Fibroblast of lung (primary cell): Measurements from ENCODE around the gene CEACAM20. TPM values are rescaled to one million over a fixed set of nuclear protein-coding genes. Genes with fewer than 3 reads are reported as not detected.
"Not testable (repeated sequence)": the region's sequence is repeated elsewhere in the genome, so short reads cannot be mapped to it uniquely, and the experiment has no call there.

Source experiments
- DNase-seq, 2 donors: peaks; one replicate each; pipeline versions ENCODE4 v3.0.0 to v3.0.0-alpha.2; 2010; ENCODE audit warnings: low read depth in 2 of 2
- H2AFZ ChIP-seq: 2 replicates; pipeline ENCODE4 v1.5.1; 2012; ENCODE audit warnings: low read length, control low read depth, inconsistent platforms
- H3K27ac ChIP-seq: 2 replicates; pipeline ENCODE4 v1.5.1; 2011; ENCODE audit warnings: low read length, control low read depth; ENCODE audit not compliant: insufficient read depth
- H3K27me3 ChIP-seq: 2 replicates; pipeline ENCODE4 v1.5.1; 2011; ENCODE audit warnings: mild to moderate bottlenecking, low read length; ENCODE audit not compliant: control insufficient read depth, insufficient read depth
- H3K36me3 ChIP-seq: 2 replicates; pipeline ENCODE4 v1.5.1; 2011; ENCODE audit warnings: low read length; ENCODE audit not compliant: control insufficient read depth, insufficient read depth
- H3K4me1 ChIP-seq: 2 replicates; pipeline ENCODE4 v1.5.1; 2011; ENCODE audit warnings: low read length; ENCODE audit not compliant: control insufficient read depth, insufficient read depth; ENCODE audit errors: extremely low read depth
- H3K4me2 ChIP-seq: 2 replicates; pipeline ENCODE4 v1.5.1; 2011; ENCODE audit warnings: low read length, control low read depth; ENCODE audit not compliant: insufficient read depth; ENCODE audit errors: extremely low read depth
- H3K4me3 ChIP-seq, 4 experiments: fragments of 200-600 bp in 1 of 4; sonication (generic) in 1 of 4; replicated peaks in 1 of 4; 2 replicates each; pipeline ENCODE4 v1.5.1; 2011 to 2016; ENCODE audit warnings: low read length in 4 of 4, low read depth in 3 of 4, mild to moderate bottlenecking in 3 of 4, control low read depth in 2 of 4, inconsistent platforms in 1 of 4, mixed read lengths in 1 of 4; ENCODE audit not compliant: insufficient read depth in 1 of 4; ENCODE audit errors: control extremely low read depth in 1 of 4
- H3K79me2 ChIP-seq: 2 replicates; pipeline ENCODE4 v1.5.1; 2012; ENCODE audit warnings: mild to moderate bottlenecking, low read length, inconsistent platforms; ENCODE audit not compliant: control insufficient read depth, insufficient read depth
- H3K9ac ChIP-seq: 2 replicates; pipeline ENCODE4 v1.5.1; 2011; ENCODE audit warnings: mild to moderate bottlenecking, low read length, control low read depth; ENCODE audit not compliant: insufficient read depth
- H3K9me3 ChIP-seq: 2 replicates; pipeline ENCODE4 v1.5.1; 2012; ENCODE audit warnings: low read depth, low read length; ENCODE audit not compliant: control insufficient read depth, insufficient read depth
- H4K20me1 ChIP-seq: 2 replicates; pipeline ENCODE4 v1.5.1; 2011; ENCODE audit warnings: low read length; ENCODE audit not compliant: control insufficient read depth, insufficient read depth; ENCODE audit errors: extremely low read depth
- polyA plus RNA-seq, 2 donors: library from polyadenylated mRNA; depleted of rRNA in 1 of 2; stranded (reverse) in 1 of 2; unstranded in 1 of 2; fragments of >200 nt; gene quantifications; 2 replicates each; pipeline ENCODE4 v1.2.1, GENCODE V29; 2011 to 2012; ENCODE audit warnings: missing spikeins in 1 of 2
- total RNA-seq: library from RNA; depleted of rRNA; stranded (reverse); fragments of >200 nt; gene quantifications from 2 replicates; pipeline ENCODE4 v1.2.1, GENCODE V29; 2014

The CEACAM20 gene
- total and polyA plus RNA-seq, 2 donors (not counting 1 experiment from before 2014, with no cell fraction given), result not detected

GRCh38 chr19:44462600-44463286, 66.7 kb downstream of the CEACAM20 start:
- H3K27me3 ChIP-seq, H3K27ac ChIP-seq, H3K79me2 ChIP-seq, H3K9ac ChIP-seq, DNase-seq, H3K4me2 ChIP-seq, H4K20me1 ChIP-seq, H3K36me3 ChIP-seq, H3K9me3 ChIP-seq, H3K4me1 ChIP-seq, H2AFZ ChIP-seq, H3K4me3 ChIP-seq: not testable (repeated sequence)

Other genes with a start within 250 kb of the CEACAM20 start
- gene ZNF235, start 224.7 kb downstream of the CEACAM20 start, total RNA-seq, result 2.8 and 5.8 TPM in 2 replicates
- gene ZNF235, start 224.7 kb downstream of the CEACAM20 start, polyA plus RNA-seq, result 1.7 and 2.9 TPM in 2 replicates
- gene ZNF112, start 173.0 kb downstream of the CEACAM20 start, total RNA-seq, result 9.1 and 10.0 TPM in 2 replicates
- gene ZNF112, start 173.0 kb downstream of the CEACAM20 start, polyA plus RNA-seq, result 2.9 and 4.9 TPM in 2 replicates
- 5.0 and 5.6 TPM in 2 replicates for gene ZNF285, start 128.1 kb downstream of the CEACAM20 start, total RNA-seq
- 0.94 and 1.9 TPM in 2 replicates for gene ZNF285, start 128.1 kb downstream of the CEACAM20 start, polyA plus RNA-seq
- gene ZNF229, start 81.2 kb downstream of the CEACAM20 start, total RNA-seq, result 24.4 and 25.2 TPM in 2 replicates
- gene ZNF229, start 81.2 kb downstream of the CEACAM20 start, polyA plus RNA-seq, result 5.7 and 5.8 TPM in 2 replicates
- 6.4 and 7.6 TPM in 2 replicates for gene ZNF180, start 29.2 kb downstream of the CEACAM20 start, total RNA-seq
- 1.4 TPM in 2 replicates for gene ZNF180, start 29.2 kb downstream of the CEACAM20 start, polyA plus RNA-seq
- gene IGSF23, start 83.9 kb upstream of the CEACAM20 start, total RNA-seq, result 0.26 and 0.33 TPM in 2 replicates
- 0.53 and 1.3 TPM in 2 replicates for gene IGSF23, start 83.9 kb upstream of the CEACAM20 start, polyA plus RNA-seq
- 98.1 and 229 TPM in 2 replicates for gene PVR, start 114.2 kb upstream of the CEACAM20 start, total RNA-seq
- 167 and 230 TPM in 2 replicates for gene PVR, start 114.2 kb upstream of the CEACAM20 start, polyA plus RNA-seq
- 3.1 and 7.8 TPM in 2 replicates for gene CEACAM19, start 141.8 kb upstream of the CEACAM20 start, total RNA-seq
- 7.7 and 9.9 TPM in 2 replicates for gene CEACAM19, start 141.8 kb upstream of the CEACAM20 start, polyA plus RNA-seq
- under 0.01 TPM in 1 of 2 replicates, not detected in the other for gene CEACAM16, start 169.5 kb upstream of the CEACAM20 start, total RNA-seq
- not detected in 2 replicates for gene CEACAM16, start 169.5 kb upstream of the CEACAM20 start, polyA plus RNA-seq
- gene BCL3, start 219.0 kb upstream of the CEACAM20 start, total RNA-seq, result 10.8 and 20.6 TPM in 2 replicates
- gene BCL3, start 219.0 kb upstream of the CEACAM20 start, polyA plus RNA-seq, result 6.8 and 10.7 TPM in 2 replicates
- under 0.01 and 0.33 TPM in 2 replicates for gene CBLC, start 248.2 kb upstream of the CEACAM20 start, total RNA-seq
- 0.06 TPM in 1 of 2 replicates, not detected in the other for gene CBLC, start 248.2 kb upstream of the CEACAM20 start, polyA plus RNA-seq